ENCODE data around the gene CERS2. TPM values are rescaled to one million over a fixed set of nuclear protein-coding genes. Genes with fewer than 3 reads are reported as not detected.

Gene CERS2
- total and polyA plus RNA-seq, 2 of the 13 experiments (the other 11 are each of a cell fraction or from before 2014, with no cell fraction given) = 269 to 298 TPM

DNA sequence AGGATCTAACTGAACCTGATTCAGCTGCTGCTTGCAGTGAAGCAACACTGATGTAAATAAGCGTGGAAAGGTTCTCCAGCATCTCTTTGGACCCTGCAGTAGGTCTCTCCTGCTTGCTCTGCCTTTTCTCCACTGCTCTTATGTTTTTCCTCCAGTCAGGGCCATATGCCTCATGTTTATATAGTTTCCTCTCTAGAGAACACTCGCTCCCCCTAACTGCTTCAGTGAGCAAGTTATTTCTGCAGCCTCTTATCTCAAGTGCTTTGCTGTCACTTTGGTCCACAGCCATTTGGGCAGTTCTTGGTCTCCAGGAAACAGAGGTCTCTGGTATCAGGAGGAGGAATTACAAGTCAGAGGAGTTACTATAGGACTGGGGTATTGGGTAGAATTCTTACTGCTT, 38.9 kb upstream of the CERS2 start (continued):
- TF ChIP-seq ZNF225 (CRISPR knock-in tag; IDR thresholded peaks at IDR 0.05) (no peak), FOXA1 (IDR thresholded peaks at IDR 0.05) (no peak), FOXA1 (CRISPR knock-in tag; IDR thresholded peaks at IDR 0.05) (peak; percentile 47), HDAC6 (IDR thresholded peaks at IDR 0.05; ENCODE audit: low read depth, low read length) (no peak), XRCC5 (optimal IDR thresholded peaks at IDR 0.05; ENCODE audit: low read length) (peak; percentile 1), BRF2 (CRISPR knock-in tag; IDR thresholded peaks at IDR 0.05) (no peak), ZNF816 (CRISPR knock-in tag; IDR thresholded peaks at IDR 0.05; ENCODE audit: borderline replicate concordance) (no peak)

DNA sequence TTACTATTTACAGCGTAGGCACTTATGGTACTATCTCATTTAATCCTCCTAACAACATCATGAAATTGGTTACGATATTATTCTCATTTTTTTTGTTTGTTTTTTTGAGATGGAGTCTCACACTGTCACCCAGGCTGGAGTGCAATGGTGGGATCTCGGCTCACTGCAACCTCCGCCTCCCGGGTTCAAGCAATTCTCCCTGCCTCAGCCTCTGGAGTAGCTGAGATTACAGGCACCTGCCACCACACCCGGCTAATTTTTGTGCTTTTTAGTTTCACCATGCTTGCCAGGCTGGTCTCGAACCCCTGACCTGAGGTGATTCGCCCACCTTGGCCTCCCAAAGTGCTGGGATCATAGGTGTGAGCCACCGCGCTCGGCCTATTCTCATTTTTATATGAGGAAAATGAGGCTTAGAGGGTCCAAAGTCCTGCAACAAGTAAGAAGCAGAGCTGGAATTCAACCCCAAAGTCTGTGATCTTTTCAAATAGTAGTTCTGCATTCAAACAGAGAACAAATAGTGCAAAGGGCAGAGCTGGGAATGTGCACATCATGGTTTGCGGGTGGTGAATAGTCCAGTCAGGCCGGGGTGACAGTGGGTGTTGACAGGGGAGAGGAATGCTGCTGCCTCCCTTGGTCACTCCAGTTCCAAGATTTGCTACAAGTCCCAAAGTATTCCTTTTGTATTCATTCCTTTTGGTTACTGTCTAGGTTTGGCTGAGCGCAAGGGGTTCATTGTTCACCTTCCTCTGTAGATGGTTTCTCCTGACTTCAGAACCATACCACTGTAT, 38.2 kb upstream of the CERS2 start:
- Histone ChIP-seq H2AFZ (ENCODE audit: low read length) (no peak overlapping the region), H3K27me3 (ENCODE audit: control insufficient read depth in 1 of 2, insufficient read depth in 2 of 2, low read length in 2 of 2) (no peaks in the 10 kb centered on the region; a peak in 1 of 5 replicates), H3K79me2 (ENCODE audit: insufficient read depth, low read length) (peaks cover 20% of the 10 kb centered on the region), H3K27ac (ENCODE audit: extremely low read length, insufficient read depth, low read length) (peak overlapping the region; percentile 99), H3K4me1 (ENCODE audit: insufficient read depth, low read length) (peaks cover 62% of the 10 kb centered on the region), H3K4me2 (ENCODE audit: low read depth, low read length) (peak overlapping the region; percentile 80), H3K36me3 (replicated peaks in 1 of 2; ENCODE audit: control insufficient read depth in 1 of 2, insufficient read depth in 2 of 2, low read length in 2 of 2) (no peaks in the 10 kb centered on the region; a peak in 1 of 5 replicates), H4K20me1 (ENCODE audit: insufficient read depth, low read length) (no peaks in the 10 kb centered on the region), H3K9ac (ENCODE audit: insufficient read depth, low read depth, low read length) (peak overlapping the region; percentile 78), H3K4me3 (replicated peaks in 1 of 3; ENCODE audit: insufficient read depth in 1 of 3, low read depth in 2 of 3, low read length in 3 of 3) (peak overlapping the region; percentile 18 to 44 (median 39); a peak in 5 of 6 replicates), H3K9me3 (ENCODE audit: low read length) (no peaks in the 10 kb centered on the region)
- FAIRE-seq (peak; percentile 94), DNase-seq (ENCODE audit: low spot score) (peak; percentile 98), ATAC-seq (peak; percentile 93)
- intact Hi-C loops (cut with micrococcal nuclease; ENCODE audit: unreplicated experiment) = loop anchor here (2.0 to 5.0 kb wide), 2 partner anchors 46 to 134 kb away; partner anchors contain the start of genes CDC42SE1 and SEMA6C
- in situ Hi-C loops (cut with HindIII; ENCODE audit: extremely low pct_ligation_motif_present, low pct_unique_long_range_greater_than_20kb) = no loop called here
- ChIA-PET CTCF (ENCODE audit: low intra/inter-chr PET ratio, low total read pairs) (interaction anchor here (0.8 to 1.3 kb wide), 2 partner anchors 11 to 33 kb away, joined by 3 to 6 read pairs; no protein-coding TSS in a partner anchor), POLR2A (interaction anchor here (0.6 to 4.0 kb wide), 17 partner anchors 10 to 433 kb away, joined by 3 to 21 read pairs (median 4); partner anchors contain the start of genes ANXA9, C1orf56, CDC42SE1 and CERS2)
- BruUV-seq (replicated peaks) = no TSS peak
- WGBS (ENCODE audit: low lambda C conversion rate) = 18% methylated on average over 14 of the region's 14 CpGs
- TF ChIP-seq FOXA3 (CRISPR knock-in tag; IDR thresholded peaks at IDR 0.05) (peak; percentile 85), HNF4A (CRISPR knock-in tag; IDR thresholded peaks at IDR 0.05) (peak; percentile 98), ZFP36 (IDR thresholded peaks at IDR 0.05; ENCODE audit: borderline replicate concordance, low read depth, low read length, partially characterized antibody) (no peak), IKZF4 (CRISPR knock-in tag; IDR thresholded peaks at IDR 0.05; ENCODE audit: borderline replicate concordance, low read depth, not compliant biosample characterization) (peak; percentile 47), ZNF317 (CRISPR knock-in tag; IDR thresholded peaks at IDR 0.05) (peak; percentile 67; the same call in 1 of the 2 replicates), ZNF850 (CRISPR knock-in tag; conservative IDR thresholded peaks at IDR 0.05) (no peak), ZMYM4 (CRISPR knock-in tag; IDR thresholded peaks at IDR 0.05) (peak; percentile 46; the same call in 1 of the 2 replicates)
- TF ChIP-seq, protein P1, sequence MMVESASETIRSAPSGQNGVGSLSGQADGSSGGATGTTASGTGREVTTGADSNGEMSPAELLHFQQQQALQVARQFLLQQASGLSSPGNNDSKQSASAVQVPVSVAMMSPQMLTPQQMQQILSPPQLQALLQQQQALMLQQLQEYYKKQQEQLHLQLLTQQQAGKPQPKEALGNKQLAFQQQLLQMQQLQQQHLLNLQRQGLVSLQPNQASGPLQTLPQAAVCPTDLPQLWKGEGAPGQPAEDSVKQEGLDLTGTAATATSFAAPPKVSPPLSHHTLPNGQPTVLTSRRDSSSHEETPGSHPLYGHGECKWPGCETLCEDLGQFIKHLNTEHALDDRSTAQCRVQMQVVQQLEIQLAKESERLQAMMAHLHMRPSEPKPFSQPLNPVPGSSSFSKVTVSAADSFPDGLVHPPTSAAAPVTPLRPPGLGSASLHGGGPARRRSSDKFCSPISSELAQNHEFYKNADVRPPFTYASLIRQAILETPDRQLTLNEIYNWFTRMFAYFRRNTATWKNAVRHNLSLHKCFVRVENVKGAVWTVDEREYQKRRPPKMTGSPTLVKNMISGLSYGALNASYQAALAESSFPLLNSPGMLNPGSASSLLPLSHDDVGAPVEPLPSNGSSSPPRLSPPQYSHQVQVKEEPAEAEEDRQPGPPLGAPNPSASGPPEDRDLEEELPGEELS (CRISPR knock-in tag; IDR thresholded peaks at IDR 0.05) = peak; percentile 74
- TF ChIP-seq, protein P2, sequence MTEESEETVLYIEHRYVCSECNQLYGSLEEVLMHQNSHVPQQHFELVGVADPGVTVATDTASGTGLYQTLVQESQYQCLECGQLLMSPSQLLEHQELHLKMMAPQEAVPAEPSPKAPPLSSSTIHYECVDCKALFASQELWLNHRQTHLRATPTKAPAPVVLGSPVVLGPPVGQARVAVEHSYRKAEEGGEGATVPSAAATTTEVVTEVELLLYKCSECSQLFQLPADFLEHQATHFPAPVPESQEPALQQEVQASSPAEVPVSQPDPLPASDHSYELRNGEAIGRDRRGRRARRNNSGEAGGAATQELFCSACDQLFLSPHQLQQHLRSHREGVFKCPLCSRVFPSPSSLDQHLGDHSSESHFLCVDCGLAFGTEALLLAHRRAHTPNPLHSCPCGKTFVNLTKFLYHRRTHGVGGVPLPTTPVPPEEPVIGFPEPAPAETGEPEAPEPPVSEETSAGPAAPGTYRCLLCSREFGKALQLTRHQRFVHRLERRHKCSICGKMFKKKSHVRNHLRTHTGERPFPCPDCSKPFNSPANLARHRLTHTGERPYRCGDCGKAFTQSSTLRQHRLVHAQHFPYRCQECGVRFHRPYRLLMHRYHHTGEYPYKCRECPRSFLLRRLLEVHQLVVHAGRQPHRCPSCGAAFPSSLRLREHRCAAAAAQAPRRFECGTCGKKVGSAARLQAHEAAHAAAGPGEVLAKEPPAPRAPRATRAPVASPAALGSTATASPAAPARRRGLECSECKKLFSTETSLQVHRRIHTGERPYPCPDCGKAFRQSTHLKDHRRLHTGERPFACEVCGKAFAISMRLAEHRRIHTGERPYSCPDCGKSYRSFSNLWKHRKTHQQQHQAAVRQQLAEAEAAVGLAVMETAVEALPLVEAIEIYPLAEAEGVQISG (CRISPR knock-in tag; IDR thresholded peaks at IDR 0.05) = peak; percentile 73; the same call in 1 of the 2 replicates
